ENCODE measurements around the gene KLHL18.

GRCh38 chr3:47259114-47259513 is 23.6 kb upstream of the KLHL18 start:
- TF ChIP-seq EZH2 (IDR thresholded peaks at IDR 0.05; ENCODE audit: borderline replicate concordance, low read length) (no peak), CTCF (IDR thresholded peaks at IDR 0.05; ENCODE audit: low read length) (no peak)
